ENCODE results near the gene CALD1. TPM values are rescaled to one million over a fixed set of nuclear protein-coding genes. Genes with fewer than 3 reads are reported as not detected.

The CALD1 gene
- total RNA-seq, 2 experiments from 2014 or later = 0.42 to 0.62 TPM

- CTCF ChIA-PET = interaction anchor here (0.6 kb wide), 1 partner anchor 302 kb away, joined by 3 read pairs; no protein-coding TSS in a partner anchor
- H3K27me3 Mint-ChIP-seq (ENCODE audit: low read depth) = no peaks in the 10 kb centered on the region
- H3K9me3 Mint-ChIP-seq = peaks cover 2% of the 10 kb centered on the region
Observed at GRCh38 chr7:134997214-134997885, 217.9 kb downstream of the CALD1 start.

GRCh38 chr7:134999136-134999535, 219.7 kb downstream of the CALD1 start:
- CTCF ChIA-PET = no interaction called here
- no peak for DNase-seq
- H3K4me1 Mint-ChIP-seq (ENCODE audit: low read depth) = peaks cover 25% of the 10 kb centered on the region
- H3K9me3 Mint-ChIP-seq = peaks cover 2% of the 10 kb centered on the region
- intact Hi-C loops (cut with micrococcal nuclease) = loop anchor here (10.0 kb wide), 1 partner anchor 666 kb away; the partner anchor contains the start of gene STMP1
- H3K4me3 Mint-ChIP-seq = no peak overlapping the region
- H3K36me3 Mint-ChIP-seq (ENCODE audit: low read depth) = peaks cover 20% of the 10 kb centered on the region
- H3K27ac Mint-ChIP-seq = no peak overlapping the region
- no peaks in the 10 kb centered on the region for H3K27me3 Mint-ChIP-seq (ENCODE audit: low read depth)

More at GRCh38 chr7:134997214-134997885, 217.9 kb downstream of the CALD1 start:
- Mint-ChIP-seq H3K4me1 (ENCODE audit: low read depth) (peaks cover 39% of the 10 kb centered on the region), H3K4me3 (no peak overlapping the region), H3K27ac (no peak overlapping the region), H3K36me3 (ENCODE audit: low read depth) (peaks cover 27% of the 10 kb centered on the region)
- intact Hi-C loops (cut with micrococcal nuclease) = loop anchor here (10.0 kb wide), 1 partner anchor 667 kb away; the partner anchor contains the start of gene STMP1
- no peak for DNase-seq

- CTCF ChIA-PET = interaction anchor here (0.8 kb wide), 1 partner anchor 14 kb away, joined by 3 read pairs; no protein-coding TSS in a partner anchor
- H3K27me3 Mint-ChIP-seq (ENCODE audit: low read depth) = no peaks in the 10 kb centered on the region
- peaks cover 2% of the 10 kb centered on the region for H3K9me3 Mint-ChIP-seq
- peaks cover 3% of the 10 kb centered on the region for H3K4me1 Mint-ChIP-seq (ENCODE audit: low read depth)
- no peak overlapping the region for H3K27ac Mint-ChIP-seq
- H3K4me3 Mint-ChIP-seq = no peak overlapping the region
- intact Hi-C loops (cut with micrococcal nuclease) = no loop called here
- H3K36me3 Mint-ChIP-seq (ENCODE audit: low read depth) = peaks cover 11% of the 10 kb centered on the region
- no peak for DNase-seq
Observed at GRCh38 chr7:135001390-135002165, 222.1 kb downstream of the CALD1 start.

GRCh38 chr7:135012229-135012628, 232.8 kb downstream of the CALD1 start:
- no peak overlapping the region for H3K27ac Mint-ChIP-seq
- no peaks in the 10 kb centered on the region for H3K36me3 Mint-ChIP-seq (ENCODE audit: low read depth)
- H3K27me3 Mint-ChIP-seq (ENCODE audit: low read depth) = no peaks in the 10 kb centered on the region
- intact Hi-C loops (cut with micrococcal nuclease) = no loop called here
- H3K4me3 Mint-ChIP-seq = no peak overlapping the region
- no peak for DNase-seq
- CTCF ChIA-PET = no interaction called here
- H3K9me3 Mint-ChIP-seq = peaks cover 1% of the 10 kb centered on the region
- no peaks in the 10 kb centered on the region for H3K4me1 Mint-ChIP-seq (ENCODE audit: low read depth)

Other genes starting within 250 kb of the CALD1 start
- gene AKR1B15, start 230.5 kb upstream of the CALD1 start, total RNA-seq = not detected
- 10 to 100 TPM; 13.9 to 14.2 TPM for gene BPGM, start 132.8 kb upstream of the CALD1 start, total RNA-seq
- gene AGBL3, start 206.9 kb downstream of the CALD1 start, total RNA-seq = 1 to 10 TPM; 2.6 to 3.6 TPM

All from activated naive CD4-positive, alpha-beta T cell treated with anti-CD3 and anti-CD28 coated beads for 36 hours (primary cell).